Activated CD4-positive, alpha-beta T cell treated with anti-CD3 and anti-CD28 coated beads, Interleukin-2, amount 50 U/mL, for 16 hours (primary cell): ENCODE results near the gene LYRM2.
A peak's percentile ranks its signal among the peaks of the same experiment; 100 is the strongest.

Experiments used
- DNase-seq: peaks from one replicate; pipeline ENCODE4 v3.0.0-alpha.2; 2020

The LYRM2 gene

GRCh38 chr6:89553431-89553830, 85.1 kb downstream of the LYRM2 start:
- DNase-seq = no peak

DNA sequence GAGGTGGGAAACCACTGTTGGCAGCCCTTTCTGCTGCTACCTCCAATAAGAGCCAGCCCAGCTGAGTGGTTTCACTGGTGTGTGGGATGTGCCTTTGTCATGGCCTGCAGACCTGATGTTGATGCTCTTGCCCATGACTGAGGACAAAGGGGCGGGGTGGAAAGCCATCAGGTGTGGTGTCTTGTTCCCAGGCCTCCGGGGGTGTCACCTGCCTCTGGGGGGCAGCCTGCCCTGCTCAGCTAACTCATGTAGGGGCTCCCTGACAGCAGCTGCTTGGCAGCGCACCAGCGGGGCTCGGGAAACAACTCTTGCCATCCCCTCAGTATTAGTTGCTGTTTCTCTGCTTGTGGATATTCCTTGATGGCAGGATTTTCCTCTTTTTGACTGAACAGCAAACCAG, 91.3 kb downstream of the LYRM2 start:
- no peak for DNase-seq

- no peak for DNase-seq
Measured at GRCh38 chr6:89542866-89543265, 95.7 kb downstream of the LYRM2 start.

DNA sequence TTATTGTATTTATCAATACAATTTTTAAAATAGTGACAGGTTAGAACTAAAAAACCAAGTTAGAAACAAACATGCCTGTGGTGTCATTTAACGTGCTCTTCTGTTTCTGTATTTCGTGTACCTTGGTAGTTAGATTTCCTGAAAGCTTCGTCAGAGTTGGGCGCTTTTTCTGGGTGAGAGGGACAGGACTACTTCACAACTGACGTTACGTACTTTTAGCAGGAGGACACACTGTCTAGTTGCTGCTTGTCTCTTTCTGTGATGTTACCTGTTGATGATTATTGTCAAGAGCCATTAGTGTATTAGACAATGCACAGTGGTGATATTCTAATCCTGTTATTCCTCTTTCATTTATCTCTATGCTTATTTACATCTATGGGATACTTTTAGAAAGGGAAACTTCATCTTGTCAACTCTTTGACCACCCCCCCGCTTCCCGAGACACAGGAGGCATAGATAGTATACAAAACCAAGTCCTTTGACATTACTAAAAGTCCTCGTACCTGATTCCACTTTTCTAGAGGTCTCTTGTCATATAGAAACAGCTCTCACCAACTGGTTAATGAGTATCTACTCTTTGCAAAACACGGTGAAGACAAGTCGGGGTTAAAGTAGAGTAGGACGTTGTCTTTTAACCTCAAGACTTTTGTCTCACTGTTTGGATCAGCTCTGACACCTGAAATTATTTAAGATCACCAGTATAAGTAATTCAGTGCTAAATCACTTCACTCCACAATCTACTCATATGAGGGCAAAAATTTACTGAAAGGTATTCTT, 96.3 kb downstream of the LYRM2 start:
- DNase-seq = no peak

- DNase-seq = no peak
Measured at GRCh38 chr6:89539779-89540178, 98.8 kb downstream of the LYRM2 start.

DNA sequence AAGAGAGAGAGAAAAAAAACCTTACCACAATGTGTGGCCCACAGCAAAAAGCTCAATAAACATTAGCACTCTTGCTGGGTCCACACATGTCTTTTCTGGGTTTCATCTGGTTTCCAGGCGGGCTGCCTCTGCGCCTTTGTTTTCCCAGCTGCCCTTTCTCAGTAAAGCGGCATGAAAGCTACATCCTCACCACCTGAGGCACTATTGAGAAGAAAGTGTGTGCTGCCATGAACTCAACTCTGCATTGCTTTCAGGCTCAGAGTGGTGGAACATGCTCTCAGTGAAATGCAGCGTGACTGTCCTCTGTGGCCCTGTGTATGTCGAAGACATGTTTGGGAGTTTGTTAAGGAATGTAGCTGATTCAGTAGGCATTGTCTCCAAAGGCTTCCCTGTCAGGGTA, 102.3 kb downstream of the LYRM2 start:
- no peak for DNase-seq

DNA sequence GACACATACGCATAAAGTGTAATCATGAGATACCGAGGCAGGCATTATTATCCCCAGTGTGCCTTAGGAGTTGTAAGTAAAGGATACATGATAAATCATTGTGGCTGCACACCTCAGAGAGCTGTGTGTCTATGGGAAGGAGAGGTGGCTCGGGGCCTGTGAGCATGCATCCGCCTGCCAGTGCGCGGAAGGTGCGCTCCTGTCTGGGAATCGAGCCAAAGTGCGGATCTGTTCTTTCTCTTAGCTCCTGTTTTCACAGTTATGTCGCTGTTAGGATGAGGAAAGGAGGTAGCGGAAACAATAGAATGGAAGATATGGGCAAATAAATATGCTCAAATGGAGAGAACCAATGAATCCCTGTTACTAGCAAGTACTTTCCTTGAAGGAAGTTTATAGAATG, 107.6 kb downstream of the LYRM2 start:
- DNase-seq = no peak

DNA sequence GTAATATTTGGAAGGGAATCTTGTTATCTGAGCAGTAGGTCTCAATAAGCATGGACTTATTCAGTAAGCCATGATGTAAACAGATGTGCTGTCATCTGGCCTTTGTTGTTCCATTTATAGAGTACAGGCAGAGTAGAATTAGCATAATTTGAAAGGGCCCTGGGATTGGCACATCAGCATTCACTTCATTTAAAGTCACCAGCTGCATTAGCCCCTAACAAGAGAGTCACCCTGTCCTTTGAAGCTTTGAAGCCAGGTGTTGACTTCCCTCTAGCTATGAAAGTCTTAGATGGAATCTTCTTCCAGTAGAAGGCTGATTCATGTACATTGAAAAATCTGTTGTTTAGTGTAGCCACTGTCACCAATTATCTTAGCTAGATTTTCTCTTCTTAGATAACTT, 109.7 kb downstream of the LYRM2 start:
- DNase-seq = no peak

DNA sequence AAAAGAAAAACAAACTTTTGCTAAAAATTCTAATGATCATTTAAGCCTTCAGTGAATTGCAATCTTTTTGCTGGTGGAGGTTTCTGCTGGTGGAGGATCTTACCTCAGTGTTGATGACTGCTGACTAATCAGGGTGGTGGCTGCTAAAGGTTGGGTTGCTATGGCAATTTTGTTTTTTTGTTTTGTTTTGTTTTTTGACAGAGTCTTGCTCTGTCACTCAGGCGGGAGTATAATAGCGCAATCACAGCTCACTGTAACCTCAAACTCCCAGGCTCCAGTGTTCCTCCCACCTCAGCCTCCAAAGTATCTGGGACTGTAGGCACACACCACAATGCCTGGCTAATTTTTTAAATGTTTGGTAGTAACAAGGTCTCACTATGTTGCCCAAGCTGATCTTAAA, 110.9 kb downstream of the LYRM2 start:
- peak; percentile 6 for DNase-seq

DNA sequence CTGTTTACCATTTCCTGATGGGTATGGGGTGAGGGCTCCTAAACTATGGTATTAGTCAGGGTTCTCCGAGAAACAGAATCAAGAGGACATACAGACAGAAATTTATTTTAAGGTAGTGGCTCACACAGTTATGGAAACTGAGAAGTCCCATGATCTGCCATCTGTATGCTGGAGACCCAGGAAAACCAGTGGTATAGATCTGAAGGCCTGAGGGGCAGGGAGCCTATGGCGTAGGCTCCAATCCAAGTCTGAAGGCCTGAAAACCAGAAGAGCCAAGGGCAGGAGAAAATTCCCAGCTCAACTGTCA, 112.0 kb downstream of the LYRM2 start:
- no peak for DNase-seq

GRCh38 chr6:89525786-89526562, 112.6 kb downstream of the LYRM2 start:
- DNase-seq = no peak

DNA sequence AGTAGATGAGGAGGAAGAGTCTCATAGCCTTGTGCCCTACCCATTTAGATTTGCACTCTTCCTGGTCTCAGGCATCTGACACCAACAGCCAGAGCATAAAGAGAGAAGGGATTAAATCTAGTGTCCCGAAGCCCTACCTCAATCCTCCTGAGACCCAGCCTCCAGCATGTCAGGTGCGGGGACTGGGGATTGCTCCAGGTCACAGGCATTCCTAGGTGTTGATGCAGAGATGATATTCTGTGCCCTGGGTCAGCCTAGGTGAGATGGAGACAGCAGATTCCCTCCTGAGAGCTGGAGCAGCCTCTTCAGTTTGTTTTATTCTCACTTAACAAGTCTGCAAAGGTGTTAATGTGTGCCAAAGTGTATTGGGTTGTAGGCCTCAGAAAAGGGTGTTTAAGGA, 115.8 kb downstream of the LYRM2 start:
- DNase-seq = no peak

GRCh38 chr6:89520736-89521135, 117.8 kb downstream of the LYRM2 start:
- no peak for DNase-seq

DNA sequence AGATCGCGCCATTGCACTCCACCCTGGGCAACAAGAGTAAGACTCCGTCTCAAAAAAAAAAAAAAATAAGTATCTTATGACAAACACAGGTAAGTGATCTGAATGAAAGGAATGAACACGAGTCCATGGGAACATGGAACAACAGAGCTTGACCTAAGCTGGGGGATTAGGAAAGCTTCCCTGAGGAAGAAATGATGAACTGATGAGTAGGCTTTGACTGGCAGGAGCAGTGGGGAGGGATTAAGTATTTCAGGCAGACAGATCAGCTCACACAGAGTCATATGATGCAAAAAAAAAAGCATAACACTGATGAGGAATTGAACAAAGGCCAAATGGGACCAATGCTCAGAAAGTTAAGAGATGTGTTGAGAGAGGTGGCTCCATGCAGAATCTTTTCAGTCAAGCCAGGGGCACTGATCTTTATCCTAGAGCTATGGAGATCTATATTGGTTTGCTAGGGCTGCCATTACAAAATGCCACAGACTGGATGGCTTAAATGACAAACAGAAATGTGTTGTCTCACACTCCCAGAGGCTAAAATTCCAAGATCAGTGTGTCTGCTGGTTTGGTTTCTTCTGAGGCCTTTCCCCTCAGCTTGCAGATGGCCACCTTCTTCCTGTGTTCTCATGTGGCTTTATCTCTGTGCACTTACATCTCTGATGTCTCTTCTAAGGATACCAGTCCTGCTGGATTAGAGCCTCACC, 120.0 kb downstream of the LYRM2 start:
- no peak for DNase-seq
